ENCODE data around the gene C1orf159.

Gene C1orf159

DNA sequence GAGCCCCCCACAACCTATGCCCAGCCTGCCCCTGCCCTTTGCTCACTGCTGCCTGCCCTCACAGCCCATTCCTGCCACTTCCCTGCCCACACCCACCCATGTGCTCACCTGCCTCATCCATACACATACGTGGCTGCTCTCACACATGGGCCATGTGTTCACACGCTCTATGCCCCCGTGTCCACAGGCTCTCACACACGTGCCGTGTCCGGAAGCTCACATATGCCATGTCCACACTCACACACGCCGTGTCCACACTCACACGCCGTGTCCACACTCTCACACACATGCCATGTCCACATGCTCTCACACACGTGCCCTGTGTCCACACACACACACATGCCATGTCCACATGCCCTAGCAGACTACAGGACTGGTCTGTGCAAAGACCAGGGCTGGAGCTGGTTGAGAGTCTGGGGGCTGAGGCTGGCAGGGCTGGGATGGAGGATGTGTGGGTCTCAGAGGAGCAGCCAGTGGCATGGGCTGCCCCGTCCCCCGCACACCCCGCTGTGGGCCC lies 41.2 kb downstream of the C1orf159 start:
- peaks cover 6% of the 10 kb centered on the region; the same call in 1 of the 2 replicates for H3K4me1 ChIP-seq (ENCODE audit: control insufficient read depth, insufficient read depth, low read length)
- H3K9ac ChIP-seq (ENCODE audit: low read length), result no peak overlapping the region

DNA sequence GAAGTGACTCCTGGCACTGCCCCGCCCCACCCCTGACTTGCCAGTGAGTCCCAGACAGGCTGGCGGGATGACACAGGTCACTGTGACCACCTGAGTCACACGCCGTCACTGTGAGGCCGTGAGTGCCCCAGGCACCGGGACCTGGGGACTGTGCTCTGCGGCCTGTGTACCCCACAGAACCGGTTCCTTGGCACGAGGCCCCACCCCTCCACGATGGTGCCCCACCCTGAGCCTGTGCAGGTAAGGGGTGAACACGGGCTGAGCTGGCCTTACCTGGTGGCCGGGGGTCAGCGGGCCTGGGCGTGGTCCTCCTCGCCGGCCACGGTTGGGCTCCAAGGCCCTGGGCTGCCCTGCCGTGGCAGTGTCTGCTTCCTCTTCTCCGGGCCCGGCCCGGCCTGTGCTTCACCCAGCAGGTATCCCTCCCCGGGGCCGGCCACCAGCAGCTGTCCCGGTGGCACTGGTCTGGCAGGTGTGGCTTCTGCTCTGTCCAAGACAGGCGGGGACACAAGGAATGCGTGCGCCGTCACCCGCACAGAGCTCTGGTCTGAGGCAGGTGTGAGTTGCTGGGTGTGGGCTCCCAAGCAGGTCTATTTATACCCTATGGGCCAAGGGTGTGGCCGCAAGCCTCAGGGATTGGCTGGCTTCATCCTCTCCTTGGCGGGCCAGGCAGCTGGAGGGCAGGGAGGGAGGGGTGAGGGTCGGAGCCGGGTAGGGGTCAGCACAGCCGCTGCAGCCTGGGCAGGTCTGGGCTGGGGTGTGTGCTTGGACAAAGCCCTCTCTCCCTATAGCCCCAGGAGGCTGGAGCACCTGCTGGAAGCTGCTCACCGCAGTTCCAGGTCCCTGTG lies 41.9 kb downstream of the C1orf159 start, which contains the start of gene RNF223:
RNF223 (minus strand) TSS at position 564 of the 845 bp plus-strand sequence. CDS start 1,740 bp downstream, outside the sequence.
- H3K9ac ChIP-seq (ENCODE audit: low read length), result no peak within 1 kb of the TSS
- H3K27ac ChIP-seq (ENCODE audit: low read depth, low read length), result no peak within 1 kb of the TSS
- H3K27me3 ChIP-seq (ENCODE audit: control insufficient read depth, insufficient read depth, low read length), result peaks cover 48% of the 10 kb centered on the region
- H3K36me3 ChIP-seq (ENCODE audit: control insufficient read depth, insufficient read depth, low read length), result no peaks in the 10 kb centered on the region
- peaks cover 5% of the 10 kb centered on the region; the same call in 1 of the 2 replicates for H3K4me1 ChIP-seq (ENCODE audit: control insufficient read depth, insufficient read depth, low read length)
- H3K9me3 ChIP-seq (ENCODE audit: control insufficient read depth, insufficient read depth, low read depth, low read length), result no peaks in the 10 kb centered on the region
- H3K4me3 ChIP-seq (ENCODE audit: low read depth, low read length), result no peak within 1 kb of the TSS

More for the DNA sequence above, 41.2 kb downstream of the C1orf159 start:
- Histone ChIP-seq H3K27ac (ENCODE audit: low read depth, low read length) (no peak overlapping the region), H3K36me3 (ENCODE audit: control insufficient read depth, insufficient read depth, low read length) (no peaks in the 10 kb centered on the region), H3K9me3 (ENCODE audit: control insufficient read depth, insufficient read depth, low read depth, low read length) (no peaks in the 10 kb centered on the region), H3K27me3 (ENCODE audit: control insufficient read depth, insufficient read depth, low read length) (peaks cover 48% of the 10 kb centered on the region), H3K4me3 (ENCODE audit: low read depth, low read length) (no peak overlapping the region)

DNA sequence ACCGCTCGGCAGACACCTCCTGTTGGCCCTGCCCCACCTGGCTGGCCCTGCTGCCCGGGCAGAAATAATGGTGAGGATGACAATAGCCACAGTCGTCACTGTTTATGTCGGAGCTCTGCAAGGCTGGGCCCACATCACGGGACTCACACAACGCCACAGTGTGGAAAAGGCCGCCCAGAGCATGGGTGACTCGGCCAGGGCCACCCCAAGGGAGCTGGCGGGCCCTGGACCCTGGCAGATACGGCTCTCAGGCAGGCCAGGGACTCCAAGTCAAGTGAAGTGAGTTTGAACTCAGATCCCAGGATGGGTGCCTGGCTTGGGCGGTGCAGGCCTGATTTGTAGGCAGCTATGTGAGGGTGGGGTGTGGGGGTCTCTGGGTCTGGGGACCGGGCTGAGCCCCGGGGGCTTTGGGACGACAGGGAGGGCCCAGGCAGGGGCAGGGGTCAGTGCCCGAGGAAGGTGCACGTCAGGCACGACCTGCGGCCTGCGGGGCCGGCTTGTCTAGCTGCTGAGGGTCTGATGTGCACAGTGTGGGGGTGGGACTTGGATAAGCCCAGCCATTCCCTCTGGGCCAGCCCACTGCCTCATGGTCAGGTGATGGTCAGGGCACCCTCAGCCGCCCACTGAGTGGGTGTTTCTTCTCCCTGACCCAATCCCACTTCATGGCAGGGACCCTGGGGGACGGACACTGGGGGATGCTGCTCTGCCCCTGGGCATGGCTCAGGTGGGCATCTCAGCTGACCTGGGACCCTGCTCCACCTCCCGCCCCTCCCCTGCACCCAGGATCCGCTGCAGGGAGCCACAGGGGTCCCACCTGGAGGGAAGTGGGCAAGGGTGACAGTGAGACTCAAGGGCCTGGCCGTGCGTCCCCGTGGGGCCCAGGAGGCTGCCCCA lies 42.8 kb downstream of the C1orf159 start:
- no peak overlapping the region for H3K9ac ChIP-seq (ENCODE audit: low read length)
- H3K4me1 ChIP-seq (ENCODE audit: control insufficient read depth, insufficient read depth, low read length), result peaks cover 5% of the 10 kb centered on the region; the same call in 1 of the 2 replicates
- H3K9me3 ChIP-seq (ENCODE audit: control insufficient read depth, insufficient read depth, low read depth, low read length), result no peaks in the 10 kb centered on the region
- H3K36me3 ChIP-seq (ENCODE audit: control insufficient read depth, insufficient read depth, low read length), result no peaks in the 10 kb centered on the region
- H3K4me3 ChIP-seq (ENCODE audit: low read depth, low read length), result no peak overlapping the region
- no peak overlapping the region for H3K27ac ChIP-seq (ENCODE audit: low read depth, low read length)
- peaks cover 50% of the 10 kb centered on the region for H3K27me3 ChIP-seq (ENCODE audit: control insufficient read depth, insufficient read depth, low read length)

DNA sequence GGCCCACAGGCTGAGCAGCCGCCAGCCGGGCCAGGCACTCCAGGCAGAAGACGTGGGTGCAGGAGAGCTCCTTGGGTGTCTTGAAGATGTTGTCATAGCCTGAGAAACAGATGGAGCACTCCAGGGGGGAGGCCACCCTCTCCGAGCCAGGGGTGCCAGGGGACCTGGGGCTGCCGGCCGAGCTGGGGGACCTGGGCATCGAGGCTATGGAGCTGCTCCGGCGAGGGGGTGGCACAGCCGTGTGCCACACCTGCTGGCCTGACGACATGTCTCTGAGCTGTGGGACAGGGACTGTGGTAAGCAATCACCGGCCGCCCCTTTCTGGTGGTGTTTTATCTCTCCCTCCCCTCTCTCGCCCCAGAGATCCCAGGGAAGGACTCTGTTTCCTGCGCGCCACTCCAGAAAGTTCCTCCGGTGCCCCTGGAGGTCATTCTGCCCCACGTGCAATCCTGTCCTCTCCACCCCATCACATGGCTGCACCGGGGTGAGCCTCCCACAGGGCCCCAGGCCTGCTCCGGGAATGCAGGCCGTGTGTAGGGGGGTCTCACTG lies 43.5 kb downstream of the C1orf159 start:
- Histone ChIP-seq H3K27ac (ENCODE audit: low read depth, low read length) (no peak overlapping the region), H3K4me3 (ENCODE audit: low read depth, low read length) (no peak overlapping the region), H3K36me3 (ENCODE audit: control insufficient read depth, insufficient read depth, low read length) (no peaks in the 10 kb centered on the region), H3K4me1 (ENCODE audit: control insufficient read depth, insufficient read depth, low read length) (peaks cover 5% of the 10 kb centered on the region; the same call in 1 of the 2 replicates), H3K27me3 (ENCODE audit: control insufficient read depth, insufficient read depth, low read length) (peaks cover 57% of the 10 kb centered on the region), H3K9ac (ENCODE audit: low read length) (no peak overlapping the region), H3K9me3 (ENCODE audit: control insufficient read depth, insufficient read depth, low read depth, low read length) (no peaks in the 10 kb centered on the region)

GRCh38 chr1:1071486-1072298 lies 44.2 kb downstream of the C1orf159 start:
- H3K9me3 ChIP-seq (ENCODE audit: control insufficient read depth, insufficient read depth, low read depth, low read length), result no peaks in the 10 kb centered on the region

GRCh38 chr1:1069711-1070676 lies 45.9 kb downstream of the C1orf159 start:
- Histone ChIP-seq H3K36me3 (ENCODE audit: control insufficient read depth, insufficient read depth, low read length) (no peaks in the 10 kb centered on the region), H3K27me3 (ENCODE audit: control insufficient read depth, insufficient read depth, low read length) (peaks cover 63% of the 10 kb centered on the region), H3K9me3 (ENCODE audit: control insufficient read depth, insufficient read depth, low read depth, low read length) (no peaks in the 10 kb centered on the region), H3K4me1 (ENCODE audit: control insufficient read depth, insufficient read depth, low read length) (peaks cover 5% of the 10 kb centered on the region; the same call in 1 of the 2 replicates), H3K27ac (ENCODE audit: low read depth, low read length) (no peak overlapping the region), H3K4me3 (ENCODE audit: low read depth, low read length) (peak overlapping the region; percentile 95), H3K9ac (ENCODE audit: low read length) (no peak overlapping the region)

More at GRCh38 chr1:1071486-1072298, 44.2 kb downstream of the C1orf159 start:
- Histone ChIP-seq H3K27me3 (ENCODE audit: control insufficient read depth, insufficient read depth, low read length) (peaks cover 62% of the 10 kb centered on the region), H3K4me1 (ENCODE audit: control insufficient read depth, insufficient read depth, low read length) (peaks cover 5% of the 10 kb centered on the region; the same call in 1 of the 2 replicates), H3K4me3 (ENCODE audit: low read depth, low read length) (no peak overlapping the region), H3K9ac (ENCODE audit: low read length) (no peak overlapping the region), H3K27ac (ENCODE audit: low read depth, low read length) (no peak overlapping the region), H3K36me3 (ENCODE audit: control insufficient read depth, insufficient read depth, low read length) (no peaks in the 10 kb centered on the region)

DNA sequence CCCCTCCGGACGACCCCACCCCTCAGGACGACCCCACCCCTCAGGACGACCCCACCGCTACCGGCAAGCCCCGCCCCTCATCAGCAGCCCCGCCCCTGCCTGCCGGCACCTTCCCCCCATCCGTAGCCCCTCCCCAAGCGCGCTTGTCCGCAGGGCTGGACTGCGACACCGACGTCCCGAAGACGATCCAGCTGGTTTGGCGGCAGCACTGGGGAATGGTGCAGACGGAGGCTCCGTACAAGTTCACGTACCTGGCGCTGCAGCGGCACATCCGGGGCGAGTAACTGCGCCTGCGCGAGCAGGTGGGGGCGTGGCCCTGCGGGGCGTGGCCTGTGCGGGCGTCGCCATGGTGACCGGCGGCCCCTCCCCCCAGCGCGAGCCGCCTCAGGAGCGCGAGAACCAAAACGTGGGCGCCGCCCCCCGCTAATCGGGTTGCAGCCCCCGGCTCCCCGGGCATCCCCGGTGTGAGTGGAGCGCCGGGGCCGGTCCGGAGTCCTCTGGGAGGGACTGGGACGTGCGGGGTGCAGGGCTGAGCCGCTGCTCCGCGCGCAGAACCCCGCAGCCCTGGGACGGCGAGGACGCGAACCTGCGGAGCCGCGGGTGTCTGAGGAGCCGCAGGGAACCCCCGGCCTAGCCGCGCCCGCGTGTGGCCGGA lies 46.7 kb downstream of the C1orf159 start:
- Histone ChIP-seq H3K9me3 (ENCODE audit: control insufficient read depth, insufficient read depth, low read depth, low read length) (no peaks in the 10 kb centered on the region), H3K9ac (ENCODE audit: low read length) (no peak overlapping the region), H3K27me3 (ENCODE audit: control insufficient read depth, insufficient read depth, low read length) (peaks cover 59% of the 10 kb centered on the region), H3K27ac (ENCODE audit: low read depth, low read length) (no peak overlapping the region), H3K36me3 (ENCODE audit: control insufficient read depth, insufficient read depth, low read length) (no peaks in the 10 kb centered on the region), H3K4me1 (ENCODE audit: control insufficient read depth, insufficient read depth, low read length) (peaks cover 9% of the 10 kb centered on the region), H3K4me3 (ENCODE audit: low read depth, low read length) (peak overlapping the region; percentile 95)

GRCh38 chr1:1068517-1069055 lies 47.3 kb downstream of the C1orf159 start:
- Histone ChIP-seq H3K9ac (ENCODE audit: low read length) (no peak overlapping the region), H3K4me3 (ENCODE audit: low read depth, low read length) (peak overlapping the region; percentile 95), H3K9me3 (ENCODE audit: control insufficient read depth, insufficient read depth, low read depth, low read length) (no peaks in the 10 kb centered on the region), H3K27me3 (ENCODE audit: control insufficient read depth, insufficient read depth, low read length) (peaks cover 59% of the 10 kb centered on the region), H3K36me3 (ENCODE audit: control insufficient read depth, insufficient read depth, low read length) (no peaks in the 10 kb centered on the region), H3K4me1 (ENCODE audit: control insufficient read depth, insufficient read depth, low read length) (peaks cover 15% of the 10 kb centered on the region), H3K27ac (ENCODE audit: low read depth, low read length) (no peak overlapping the region)
